Astrocyte (in vitro differentiated cells and primary cell): ENCODE data around the gene AHNAK2. TPM values are rescaled to one million over a fixed set of nuclear protein-coding genes. Genes with fewer than 3 reads are reported as not detected.

Experiments
- DNase-seq: peaks from one replicate; pipeline ENCODE4 v3.0.0-alpha.2; 2010; ENCODE audit warnings: low read depth
- FAIRE-seq: peaks from 2 replicates; lab custom pipeline; 2011; peaks lifted over from hg19 to GRCh38; lab: Jason Lieb, UNC
- H2AFZ ChIP-seq: 2 replicates; pipeline ENCODE4 v1.6.0; 2012; ENCODE audit warnings: low read depth, low read length, inconsistent platforms
- H3K27ac ChIP-seq: 2 replicates; pipeline ENCODE4 v1.5.1; 2011; ENCODE audit warnings: low read depth, low read length, inconsistent platforms
- H3K27me3 ChIP-seq: 2 replicates; pipeline ENCODE4 v1.6.0; 2011; ENCODE audit warnings: low read length, inconsistent platforms; ENCODE audit not compliant: insufficient read depth
- H3K36me3 ChIP-seq: 2 replicates; pipeline ENCODE4 v1.5.1; 2011; ENCODE audit warnings: low read length, inconsistent platforms; ENCODE audit not compliant: insufficient read depth
- H3K4me1 ChIP-seq: 2 replicates; pipeline ENCODE4 v1.5.1; 2011; ENCODE audit warnings: low read length, inconsistent platforms; ENCODE audit not compliant: insufficient read depth
- H3K4me2 ChIP-seq: 2 replicates; pipeline ENCODE4 v1.6.0; 2012; ENCODE audit warnings: low read length, inconsistent platforms
- H3K4me3 ChIP-seq: 2 replicates; pipeline ENCODE4 v1.5.1; 2011; ENCODE audit warnings: low read depth, mild to moderate bottlenecking, low read length, inconsistent platforms; ENCODE audit not compliant: insufficient read depth
- H3K79me2 ChIP-seq: 2 replicates; pipeline ENCODE4 v1.6.0; 2012; ENCODE audit warnings: mild to moderate bottlenecking, low read length, inconsistent platforms; ENCODE audit not compliant: insufficient read depth
- H3K9ac ChIP-seq: 2 replicates; pipeline ENCODE4 v1.6.0; 2012; ENCODE audit warnings: mild to moderate bottlenecking, low read length, inconsistent platforms
- H3K9me3 ChIP-seq: 2 replicates; pipeline ENCODE4 v1.5.1; 2012; ENCODE audit warnings: low read depth, mild to moderate bottlenecking, low read length, inconsistent platforms; ENCODE audit not compliant: insufficient read depth
- H4K20me1 ChIP-seq: 2 replicates; pipeline ENCODE4 v1.6.0; 2012; ENCODE audit warnings: low read length, inconsistent platforms; ENCODE audit not compliant: insufficient read depth
- H3K27ac Mint-ChIP-seq: one replicate; pipeline ENCODE4 v1.8.0; 2021; ENCODE audit warnings: mild to moderate bottlenecking, mixed read lengths; ENCODE audit not compliant: unreplicated experiment
- H3K27me3 Mint-ChIP-seq: one replicate; pipeline ENCODE4 v1.8.0; 2021; ENCODE audit warnings: low read depth, mixed read lengths; ENCODE audit not compliant: unreplicated experiment
- H3K36me3 Mint-ChIP-seq: one replicate; pipeline ENCODE4 v1.8.0; 2021; ENCODE audit warnings: low read depth, mixed read lengths; ENCODE audit not compliant: unreplicated experiment
- H3K4me1 Mint-ChIP-seq: one replicate; pipeline ENCODE4 v1.8.0; 2021; ENCODE audit warnings: low read depth, mixed read lengths; ENCODE audit not compliant: unreplicated experiment
- H3K4me3 Mint-ChIP-seq: one replicate; pipeline ENCODE4 v1.8.0; 2021; ENCODE audit warnings: mild to moderate bottlenecking, moderate library complexity, mixed read lengths; ENCODE audit not compliant: unreplicated experiment
- H3K9me3 Mint-ChIP-seq: one replicate; pipeline ENCODE4 v1.8.0; 2021; ENCODE audit warnings: mild to moderate bottlenecking, mixed read lengths; ENCODE audit not compliant: unreplicated experiment
- CTCF ChIP-seq: IDR thresholded peaks from 2 replicates; pipeline ENCODE4 v1.5.1; 2011; ENCODE audit warnings: low read depth, mild to moderate bottlenecking, inconsistent platforms, low read length, moderate library complexity; ENCODE audit not compliant: insufficient read depth
- EZH2 ChIP-seq: IDR thresholded peaks from 2 replicates; pipeline ENCODE4 v1.6.1; 2012; ENCODE audit warnings: mild to moderate bottlenecking, low read length, inconsistent platforms; ENCODE audit not compliant: insufficient read depth
- total RNA-seq: library from RNA; stranded (reverse); gene quantifications from 2 replicates; pipeline ENCODE4 v1.2.1, GENCODE V29; 2021

The AHNAK2 gene
- total RNA-seq, 1 donor from 2014 or later: 44.7 TPM

- Mint-ChIP-seq H3K4me1 (no peaks in the 10 kb centered on the region), H3K36me3 (peaks cover 26% of the 10 kb centered on the region)
- FAIRE-seq: no peak
Measured at GRCh38 chr14:104940526-104941150, 37.5 kb downstream of the AHNAK2 start.

GRCh38 chr14:104939666-104940410 lies 38.3 kb downstream of the AHNAK2 start:
- TF ChIP-seq CTCF (no peak), EZH2 (no peak)
- H3K4me2 ChIP-seq: no peak overlapping the region
- H4K20me1 ChIP-seq: no peaks in the 10 kb centered on the region
- DNase-seq: no peak
- Mint-ChIP-seq H3K36me3 (peaks cover 26% of the 10 kb centered on the region), H3K4me3 (no peak overlapping the region), H3K27me3 (peaks cover 54% of the 10 kb centered on the region), H3K9me3 (peaks cover 2% of the 10 kb centered on the region), H3K4me1 (no peaks in the 10 kb centered on the region), H3K27ac (no peak overlapping the region)
- peaks cover 3% of the 10 kb centered on the region for H3K27me3 ChIP-seq
- H3K27ac ChIP-seq: no peak overlapping the region
- no peak overlapping the region for H3K9ac ChIP-seq
- FAIRE-seq: no peak
- H3K36me3 ChIP-seq: no peaks in the 10 kb centered on the region
- H3K4me1 ChIP-seq: no peaks in the 10 kb centered on the region
- no peak overlapping the region for H3K4me3 ChIP-seq
- H3K9me3 ChIP-seq: no peaks in the 10 kb centered on the region
- no peak overlapping the region for H2AFZ ChIP-seq
- H3K79me2 ChIP-seq: no peaks in the 10 kb centered on the region

More at GRCh38 chr14:104940526-104941150, 37.5 kb downstream of the AHNAK2 start:
- Histone ChIP-seq H3K9me3 (no peaks in the 10 kb centered on the region), H3K4me1 (no peaks in the 10 kb centered on the region), H3K4me2 (no peak overlapping the region), H3K27me3 (no peaks in the 10 kb centered on the region), H3K27ac (no peak overlapping the region), H2AFZ (no peak overlapping the region), H3K79me2 (no peaks in the 10 kb centered on the region), H3K36me3 (no peaks in the 10 kb centered on the region), H3K4me3 (no peak overlapping the region), H4K20me1 (no peaks in the 10 kb centered on the region), H3K9ac (no peak overlapping the region)
- TF ChIP-seq EZH2 (no peak), CTCF (no peak)
- DNase-seq: no peak
- Mint-ChIP-seq H3K9me3 (peaks cover 2% of the 10 kb centered on the region), H3K27ac (no peak overlapping the region), H3K27me3 (peaks cover 48% of the 10 kb centered on the region), H3K4me3 (no peak overlapping the region)

GRCh38 chr14:104938960-104939359 lies 39.2 kb downstream of the AHNAK2 start:
- Histone ChIP-seq H3K4me1 (no peaks in the 10 kb centered on the region), H3K36me3 (no peaks in the 10 kb centered on the region), H3K9me3 (no peaks in the 10 kb centered on the region), H3K27ac (no peak overlapping the region), H2AFZ (no peak overlapping the region), H4K20me1 (no peaks in the 10 kb centered on the region), H3K27me3 (peaks cover 11% of the 10 kb centered on the region), H3K9ac (no peak overlapping the region), H3K4me2 (no peak overlapping the region), H3K79me2 (no peaks in the 10 kb centered on the region), H3K4me3 (no peak overlapping the region)
- Mint-ChIP-seq H3K27me3 (peaks cover 63% of the 10 kb centered on the region), H3K4me3 (no peak overlapping the region), H3K36me3 (peaks cover 28% of the 10 kb centered on the region), H3K4me1 (no peaks in the 10 kb centered on the region), H3K9me3 (peaks cover 2% of the 10 kb centered on the region), H3K27ac (no peak overlapping the region)
- TF ChIP-seq CTCF (no peak), EZH2 (no peak)
- DNase-seq (no peak), FAIRE-seq (no peak)
